ENCODE results near the gene COMTD1. TPM values are rescaled to one million over a fixed set of nuclear protein-coding genes. Genes with fewer than 3 reads are reported as not detected.

Gene COMTD1
- total and polyA plus RNA-seq, 2 of the 8 experiments (the other 6 are each of a cell fraction or from before 2014, with no cell fraction given) = 31.9 to 42.4 TPM

GRCh38 chr10:75228834-75229233, 6.9 kb downstream of the COMTD1 start:
- no peak overlapping the region for H4K5ac ChIP-seq (ENCODE audit: insufficient read length, low read depth, low read length)
- no peaks in the 10 kb centered on the region for H3K27me3 ChIP-seq (replicated peaks in 1 of 4; ENCODE audit: control insufficient read depth in 3 of 4, extremely low read depth in 1 of 4, insufficient read depth in 3 of 4, low read length in 3 of 4)
- H2BK20ac ChIP-seq (ENCODE audit: low read length) = no peak overlapping the region
- H2BK15ac ChIP-seq (ENCODE audit: low read length) = no peak overlapping the region
- CTCF ChIA-PET (ENCODE audit: partially characterized antibody) = interaction anchor here (0.9 to 18.9 kb wide), 6 partner anchors 10 to 120 kb away, joined by 3 to 209 read pairs (median 6); partner anchors contain the start of gene VDAC2
- no peak overlapping the region for H3K18ac ChIP-seq (ENCODE audit: extremely low read depth, low read length)
- peaks cover 3 to 12% of the 10 kb centered on the region in 2 experiments for H4K20me1 ChIP-seq (replicated peaks in 1 of 2; ENCODE audit: control insufficient read depth in 1 of 2, insufficient read depth in 2 of 2, low read length in 2 of 2)
- H3K36me3 ChIP-seq (ENCODE audit: control insufficient read depth in 2 of 4, insufficient read depth in 4 of 4, low read length in 3 of 4) = peaks cover 18 to 68% (median 27%) of the 10 kb centered on the region in 4 experiments
- H3K56ac ChIP-seq (replicated peaks; ENCODE audit: insufficient read length, low read depth, low read length) = no peak overlapping the region
- no peak for FAIRE-seq
- WGBS, 2 experiments (ENCODE audit: extremely low coverage in 1 of 2, insufficient coverage in 1 of 2, insufficient read length in 1 of 2, insufficient replicate concordance in 2 of 2, low coverage in 1 of 2, low lambda C conversion rate in 2 of 2, missing lambda C conversion rate in 1 of 2) = 94 to 100% methylated on average over 1 to 4 of the region's 4 CpGs
- no peak overlapping the region for H3K9ac ChIP-seq (replicated peaks in 1 of 4; ENCODE audit: extremely low read depth in 1 of 4, low read depth in 3 of 4, low read length in 3 of 4)
- no peak overlapping the region for H3K4me2 ChIP-seq (ENCODE audit: insufficient read depth in 1 of 2, low read depth in 2 of 2, low read length in 2 of 2)
- H4K8ac ChIP-seq (ENCODE audit: extremely low read depth, insufficient read depth, low read length) = no peak overlapping the region
- H3K23ac ChIP-seq (ENCODE audit: insufficient read length) = no peak overlapping the region
- no peak overlapping the region for H2AFZ ChIP-seq (ENCODE audit: low read length)
- no peak overlapping the region for H4K91ac ChIP-seq (replicated peaks; ENCODE audit: insufficient read length, low read length)
- peak overlapping the region; percentile 82; the same call in 1 of the 2 replicates for H2BK5ac ChIP-seq (ENCODE audit: low read depth, low read length)
- H3K79me1 ChIP-seq (ENCODE audit: low read depth, low read length) = peaks cover 4% of the 10 kb centered on the region; the same call in 1 of the 2 replicates
- H3K27ac ChIP-seq (ENCODE audit: low read depth, low read length) = no peak overlapping the region
- H2BK12ac ChIP-seq (ENCODE audit: low read depth, low read length) = no peak overlapping the region
- no peak overlapping the region for H3K4ac ChIP-seq (replicated peaks; ENCODE audit: insufficient read length, low read depth, low read length)
- POLR2A ChIA-PET (ENCODE audit: partially characterized antibody) = interaction anchor here (1.9 to 27.6 kb wide), 3 partner anchors 9 to 33 kb away, joined by 5 to 801 read pairs (median 79); partner anchors contain the start of gene VDAC2
- H2AK5ac ChIP-seq (ENCODE audit: low read depth, low read length) = no peak overlapping the region
- H3K9me3 ChIP-seq (ENCODE audit: insufficient read depth in 2 of 2, low read depth in 1 of 2, low read length in 1 of 2) = no peaks in the 10 kb centered on the region
- H3K79me2 ChIP-seq (ENCODE audit: control insufficient read depth in 1 of 2, insufficient read depth in 2 of 2, low read length in 2 of 2) = peaks cover 6 to 54% of the 10 kb centered on the region in 2 experiments
- H2BK120ac ChIP-seq (replicated peaks; ENCODE audit: low read depth, low read length) = no peak overlapping the region
- H3K4me3 ChIP-seq (ENCODE audit: extremely low read depth in 1 of 4, insufficient read depth in 2 of 4, low read depth in 3 of 4, low read length in 4 of 4) = no peak overlapping the region
- peaks cover 2% of the 10 kb centered on the region; the same call in 1 of the 2 replicates for H3K23me2 ChIP-seq (ENCODE audit: low read depth, low read length)
- peaks cover 17 to 34% (median 29%) of the 10 kb centered on the region in 4 experiments for H3K4me1 ChIP-seq (replicated peaks in 1 of 4; ENCODE audit: control insufficient read depth in 3 of 4, insufficient read depth in 4 of 4, low read length in 3 of 4)
- DNase-seq (ENCODE audit: low read depth in 1 of 2, low spot score in 2 of 2) = no peak
- no peak overlapping the region for H3K14ac ChIP-seq (ENCODE audit: insufficient read length)
- TF ChIP-seq EGR1 (IDR thresholded peaks at IDR 0.05; ENCODE audit: borderline replicate concordance, low read depth, low read length) (no peak), BRCA1 (IDR thresholded peaks at IDR 0.05; ENCODE audit: low read depth, low read length) (no peak), RXRA (IDR thresholded peaks at IDR 0.05; ENCODE audit: insufficient read depth, low read depth, low read length) (no peak), RAD21 (IDR thresholded peaks at IDR 0.05 in 1 of 2, conservative IDR thresholded peaks at IDR 0.05 in 1 of 2; ENCODE audit: low read depth in 2 of 2, low read length in 2 of 2) (no peak), HDAC6 (IDR thresholded peaks at IDR 0.05; ENCODE audit: low read depth, low read length) (no peak), SP2 (IDR thresholded peaks at IDR 0.05; ENCODE audit: low read length) (no peak), CEBPB (IDR thresholded peaks at IDR 0.05; ENCODE audit: low read depth, low read length) (no peak), JUND (IDR thresholded peaks at IDR 0.05; ENCODE audit: low read length) (no peak), GABPA (IDR thresholded peaks at IDR 0.05; ENCODE audit: borderline replicate concordance, insufficient read depth, low read length) (no peak), ATF2 (IDR thresholded peaks at IDR 0.05; ENCODE audit: low read length) (no peak), EP300 (IDR thresholded peaks at IDR 0.05; ENCODE audit: borderline replicate concordance in 1 of 2, low read depth in 2 of 2, low read length in 2 of 2) (no peak), YY1 (IDR thresholded peaks at IDR 0.05; ENCODE audit: low read depth, low read length) (no peak)
